ENCODE data around the gene DLG2. TPM values are rescaled to one million over a fixed set of nuclear protein-coding genes. Genes with fewer than 3 reads are reported as not detected.

DLG2 gene
- total RNA-seq, 1 donor from 2014 or later, result 5.1 TPM

GRCh38 chr11:84757711-84758110 is 869.4 kb downstream of the DLG2 start:
- DNase-seq (ENCODE audit: low spot score), result no peak
- Mint-ChIP-seq H3K9me3 (ENCODE audit: unreplicated experiment) (no peaks in the 10 kb centered on the region), H3K36me3 (ENCODE audit: low read depth, unreplicated experiment) (no peaks in the 10 kb centered on the region), H3K27ac (ENCODE audit: unreplicated experiment) (no peak overlapping the region), H3K4me1 (ENCODE audit: unreplicated experiment) (no peaks in the 10 kb centered on the region), H3K4me3 (ENCODE audit: unreplicated experiment) (no peak overlapping the region), H3K27me3 (ENCODE audit: unreplicated experiment) (no peaks in the 10 kb centered on the region)
- TF ChIP-seq CTCF (IDR thresholded peaks at IDR 0.05; ENCODE audit: unreplicated experiment), result no peak

GRCh38 chr11:84751371-84751770 is 875.8 kb downstream of the DLG2 start:
- no peak for DNase-seq (ENCODE audit: low spot score)
- no peaks in the 10 kb centered on the region for H3K36me3 Mint-ChIP-seq (ENCODE audit: low read depth, unreplicated experiment)
- H3K4me3 Mint-ChIP-seq (ENCODE audit: unreplicated experiment), result no peak overlapping the region
- no peak for TF ChIP-seq CTCF (IDR thresholded peaks at IDR 0.05; ENCODE audit: unreplicated experiment)
- H3K27me3 Mint-ChIP-seq (ENCODE audit: unreplicated experiment), result no peaks in the 10 kb centered on the region
- no peaks in the 10 kb centered on the region for H3K9me3 Mint-ChIP-seq (ENCODE audit: unreplicated experiment)
- H3K4me1 Mint-ChIP-seq (ENCODE audit: unreplicated experiment), result peaks cover 3% of the 10 kb centered on the region
- H3K27ac Mint-ChIP-seq (ENCODE audit: unreplicated experiment), result no peak overlapping the region

GRCh38 chr11:84747871-84748270 is 879.3 kb downstream of the DLG2 start:
- no peak for TF ChIP-seq CTCF (IDR thresholded peaks at IDR 0.05; ENCODE audit: unreplicated experiment)
- Mint-ChIP-seq H3K9me3 (ENCODE audit: unreplicated experiment) (no peaks in the 10 kb centered on the region), H3K4me1 (ENCODE audit: unreplicated experiment) (peaks cover 3% of the 10 kb centered on the region), H3K27ac (ENCODE audit: unreplicated experiment) (no peak overlapping the region), H3K4me3 (ENCODE audit: unreplicated experiment) (no peak overlapping the region), H3K27me3 (ENCODE audit: unreplicated experiment) (no peaks in the 10 kb centered on the region), H3K36me3 (ENCODE audit: low read depth, unreplicated experiment) (no peaks in the 10 kb centered on the region)
- no peak for DNase-seq (ENCODE audit: low spot score)

- TF ChIP-seq CTCF (IDR thresholded peaks at IDR 0.05; ENCODE audit: unreplicated experiment), result no peak
- Mint-ChIP-seq H3K4me3 (ENCODE audit: unreplicated experiment) (no peak overlapping the region), H3K9me3 (ENCODE audit: unreplicated experiment) (no peaks in the 10 kb centered on the region), H3K27me3 (ENCODE audit: unreplicated experiment) (peaks cover 3% of the 10 kb centered on the region), H3K4me1 (ENCODE audit: unreplicated experiment) (no peaks in the 10 kb centered on the region), H3K36me3 (ENCODE audit: low read depth, unreplicated experiment) (no peaks in the 10 kb centered on the region), H3K27ac (ENCODE audit: unreplicated experiment) (no peak overlapping the region)
- no peak for DNase-seq (ENCODE audit: low spot score)
Measured at GRCh38 chr11:84740050-84740449, 887.1 kb downstream of the DLG2 start.

GRCh38 chr11:84724256-84724655 is 902.9 kb downstream of the DLG2 start:
- H3K27ac Mint-ChIP-seq (ENCODE audit: unreplicated experiment), result no peak overlapping the region
- H3K9me3 Mint-ChIP-seq (ENCODE audit: unreplicated experiment), result no peaks in the 10 kb centered on the region
- peaks cover 13% of the 10 kb centered on the region for H3K4me1 Mint-ChIP-seq (ENCODE audit: unreplicated experiment)
- no peak for TF ChIP-seq CTCF (IDR thresholded peaks at IDR 0.05; ENCODE audit: unreplicated experiment)
- H3K4me3 Mint-ChIP-seq (ENCODE audit: unreplicated experiment), result no peak overlapping the region
- peaks cover 1% of the 10 kb centered on the region for H3K27me3 Mint-ChIP-seq (ENCODE audit: unreplicated experiment)
- H3K36me3 Mint-ChIP-seq (ENCODE audit: low read depth, unreplicated experiment), result no peaks in the 10 kb centered on the region
- DNase-seq (ENCODE audit: low spot score), result no peak
